ENCODE data around the gene CORO1A. TPM values are rescaled to one million over a fixed set of nuclear protein-coding genes. Genes with fewer than 3 reads are reported as not detected.

Gene CORO1A
- total RNA-seq, 1 donor from 2014 or later = 69.4 TPM

DNA sequence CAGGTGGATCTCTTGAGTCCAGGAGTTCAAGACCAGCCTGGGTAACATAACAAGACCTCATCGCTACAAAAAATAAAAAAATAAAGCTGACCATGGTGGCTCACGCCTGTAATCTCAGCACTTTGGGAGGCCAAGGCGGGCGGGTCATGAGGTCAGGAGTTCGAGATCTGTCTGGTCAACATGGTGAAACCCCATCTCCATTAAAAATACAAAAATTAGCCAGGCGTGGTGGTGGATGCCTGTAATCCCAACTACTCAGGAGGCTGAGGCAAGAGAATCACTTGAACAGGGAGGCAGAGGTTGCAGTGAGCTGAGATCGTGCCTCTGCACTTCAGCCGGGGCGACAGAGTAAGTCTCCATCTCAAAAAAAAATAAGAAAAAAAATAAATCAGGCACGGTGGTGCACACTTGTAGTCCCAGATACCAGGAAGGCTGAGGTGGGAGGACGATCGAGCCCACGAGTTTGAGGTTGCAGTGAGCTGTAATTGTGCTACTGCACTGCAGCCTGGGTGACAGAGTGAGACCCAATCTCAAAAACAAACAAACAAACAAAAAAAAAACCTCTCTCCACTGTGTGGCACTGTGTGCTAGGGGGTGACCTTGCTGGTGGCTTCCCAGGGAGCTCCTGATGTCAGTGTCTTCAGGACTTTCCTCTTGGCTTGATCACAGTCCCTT, 40.6 kb upstream of the CORO1A start:
- H3K4me3 ChIP-seq = no peak overlapping the region
- H3K27me3 ChIP-seq = no peaks in the 10 kb centered on the region
- H3K4me1 ChIP-seq = no peaks in the 10 kb centered on the region
- intact Hi-C loops (cut with DNase I) = no loop called here
- no peak overlapping the region for H3K27ac ChIP-seq
- TF ChIP-seq, protein P1, sequence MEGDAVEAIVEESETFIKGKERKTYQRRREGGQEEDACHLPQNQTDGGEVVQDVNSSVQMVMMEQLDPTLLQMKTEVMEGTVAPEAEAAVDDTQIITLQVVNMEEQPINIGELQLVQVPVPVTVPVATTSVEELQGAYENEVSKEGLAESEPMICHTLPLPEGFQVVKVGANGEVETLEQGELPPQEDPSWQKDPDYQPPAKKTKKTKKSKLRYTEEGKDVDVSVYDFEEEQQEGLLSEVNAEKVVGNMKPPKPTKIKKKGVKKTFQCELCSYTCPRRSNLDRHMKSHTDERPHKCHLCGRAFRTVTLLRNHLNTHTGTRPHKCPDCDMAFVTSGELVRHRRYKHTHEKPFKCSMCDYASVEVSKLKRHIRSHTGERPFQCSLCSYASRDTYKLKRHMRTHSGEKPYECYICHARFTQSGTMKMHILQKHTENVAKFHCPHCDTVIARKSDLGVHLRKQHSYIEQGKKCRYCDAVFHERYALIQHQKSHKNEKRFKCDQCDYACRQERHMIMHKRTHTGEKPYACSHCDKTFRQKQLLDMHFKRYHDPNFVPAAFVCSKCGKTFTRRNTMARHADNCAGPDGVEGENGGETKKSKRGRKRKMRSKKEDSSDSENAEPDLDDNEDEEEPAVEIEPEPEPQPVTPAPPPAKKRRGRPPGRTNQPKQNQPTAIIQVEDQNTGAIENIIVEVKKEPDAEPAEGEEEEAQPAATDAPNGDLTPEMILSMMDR (IDR thresholded peaks at IDR 0.05) = no peak
- no peaks in the 10 kb centered on the region for H3K9me3 ChIP-seq
- DNase-seq (ENCODE audit: low spot score in 2 of 2) = no peak
- no peaks in the 10 kb centered on the region for H3K36me3 ChIP-seq

DNA sequence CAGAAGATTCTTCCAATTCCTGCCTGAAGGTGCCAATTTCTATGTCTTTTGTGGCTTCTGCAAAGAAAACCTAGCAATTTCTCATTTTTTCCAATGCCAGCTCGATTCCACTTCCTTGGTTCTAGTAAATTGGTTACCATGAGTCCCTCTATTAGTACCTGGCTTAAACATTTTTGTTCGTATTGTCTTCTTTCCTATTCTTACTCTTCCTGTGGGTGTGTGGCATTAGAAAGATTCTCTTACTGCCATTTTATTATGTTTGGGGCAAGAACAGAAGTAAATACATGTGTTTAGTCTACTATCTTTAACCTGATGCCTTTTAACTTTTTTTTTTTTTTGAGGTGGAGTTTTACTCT, 40.1 kb upstream of the CORO1A start:
- H3K9me3 ChIP-seq = no peaks in the 10 kb centered on the region
- TF ChIP-seq, protein P1 (IDR thresholded peaks at IDR 0.05) = no peak
- H3K27ac ChIP-seq = no peak overlapping the region
- H3K4me1 ChIP-seq = no peaks in the 10 kb centered on the region
- no peaks in the 10 kb centered on the region for H3K27me3 ChIP-seq
- no peak for DNase-seq (ENCODE audit: low spot score in 2 of 2)
- no peak overlapping the region for H3K4me3 ChIP-seq
- intact Hi-C loops (cut with DNase I) = no loop called here
- no peaks in the 10 kb centered on the region for H3K36me3 ChIP-seq

DNA sequence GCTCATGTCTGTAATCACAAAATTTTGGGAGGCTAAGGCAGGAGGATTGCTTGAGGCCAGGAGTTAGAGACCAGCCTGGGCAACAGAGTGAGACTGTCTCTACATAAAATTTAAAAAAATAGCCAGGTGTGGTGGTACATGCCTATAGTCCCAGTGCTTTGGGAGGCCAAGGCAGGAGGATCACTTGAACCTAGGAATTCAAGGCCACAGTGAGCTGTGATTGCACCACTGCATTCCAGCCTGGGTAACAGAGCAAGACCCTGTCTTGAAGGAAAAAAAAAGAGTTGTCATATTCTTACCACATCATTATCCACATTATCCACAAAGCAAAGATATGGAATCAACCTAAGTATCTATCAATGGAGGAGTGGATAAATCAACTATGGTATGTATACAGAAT, 39.4 kb upstream of the CORO1A start:
- intact Hi-C loops (cut with DNase I) = no loop called here
- H3K27ac ChIP-seq = no peak overlapping the region
- H3K27me3 ChIP-seq = no peaks in the 10 kb centered on the region
- no peak for DNase-seq (ENCODE audit: low spot score in 2 of 2)
- H3K36me3 ChIP-seq = no peaks in the 10 kb centered on the region
- H3K9me3 ChIP-seq = no peaks in the 10 kb centered on the region
- no peaks in the 10 kb centered on the region for H3K4me1 ChIP-seq
- H3K4me3 ChIP-seq = no peak overlapping the region
- TF ChIP-seq, protein P1 (IDR thresholded peaks at IDR 0.05) = no peak

DNA sequence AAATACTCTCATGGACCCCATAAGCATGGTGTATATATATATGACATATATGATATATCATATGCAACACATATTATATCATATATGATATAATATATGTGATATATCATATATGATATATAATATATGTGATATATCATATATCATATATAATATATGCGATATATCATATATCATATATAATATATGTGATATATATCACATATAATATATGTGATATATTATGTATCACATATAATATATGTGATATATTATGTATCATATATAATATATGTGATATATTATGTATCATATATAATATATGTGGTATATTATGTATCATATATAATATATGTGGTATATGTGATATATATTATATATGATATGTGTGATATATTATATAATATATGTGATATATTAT, 38.5 kb upstream of the CORO1A start:
- peaks cover 0 to 8% of the 10 kb centered on the region in 2 donors for H3K9me3 ChIP-seq
- H3K36me3 ChIP-seq = no peaks in the 10 kb centered on the region
- H3K27me3 ChIP-seq = no peaks in the 10 kb centered on the region
- TF ChIP-seq, protein P1 (IDR thresholded peaks at IDR 0.05) = no peak
- intact Hi-C loops (cut with DNase I) = no loop called here
- no peak for DNase-seq (ENCODE audit: low spot score in 2 of 2)
- no peak overlapping the region for H3K27ac ChIP-seq
- H3K4me3 ChIP-seq = no peak overlapping the region
- H3K4me1 ChIP-seq = no peaks in the 10 kb centered on the region

DNA sequence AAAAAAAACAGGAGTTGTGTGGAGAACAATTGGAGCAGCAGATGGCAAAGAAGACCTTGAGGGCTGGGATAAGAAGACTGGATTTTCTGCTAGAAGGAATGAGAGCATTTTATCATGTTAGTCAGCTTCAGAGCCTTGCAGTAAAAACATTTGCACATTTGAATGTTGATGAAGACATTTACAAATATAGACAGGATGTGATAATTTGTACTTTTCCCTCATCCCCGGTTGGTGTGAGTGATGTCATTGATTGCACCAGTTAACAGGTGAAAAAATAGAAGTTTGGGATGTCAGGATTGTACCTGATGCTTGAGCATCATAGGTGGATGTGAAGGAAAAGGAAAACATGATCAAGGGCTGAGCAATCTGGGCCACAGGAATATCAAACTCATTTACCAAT, 37.7 kb upstream of the CORO1A start:
- no peak overlapping the region for H3K4me3 ChIP-seq
- H3K27ac ChIP-seq = no peak overlapping the region
- no peaks in the 10 kb centered on the region for H3K36me3 ChIP-seq
- intact Hi-C loops (cut with DNase I) = no loop called here
- DNase-seq (ENCODE audit: low spot score in 2 of 2) = no peak
- H3K4me1 ChIP-seq = no peaks in the 10 kb centered on the region
- H3K9me3 ChIP-seq = peaks cover 0 to 8% of the 10 kb centered on the region in 2 donors
- no peaks in the 10 kb centered on the region for H3K27me3 ChIP-seq
- TF ChIP-seq, protein P1 (IDR thresholded peaks at IDR 0.05) = no peak

All from ascending aorta (tissue), 2 donors.